ENCODE data around the gene OTOP3.

OTOP3 gene

GRCh38 chr17:74990581-74991105, 54.9 kb downstream of the OTOP3 start:
- DNase-seq: no peak

- no peak for DNase-seq
Measured at GRCh38 chr17:74992223-74992622, 56.5 kb downstream of the OTOP3 start.

GRCh38 chr17:74994440-74994839, 58.7 kb downstream of the OTOP3 start:
- no peak for DNase-seq

- no peak for DNase-seq
Measured at GRCh38 chr17:74995847-74996246, 60.1 kb downstream of the OTOP3 start.

GRCh38 chr17:74998783-74999182, 63.1 kb downstream of the OTOP3 start:
- no peak for DNase-seq

- no peak for DNase-seq
Measured at GRCh38 chr17:74999523-74999922, 63.8 kb downstream of the OTOP3 start.
